C1 segment of cervical spinal cord (tissue), 14 donors: ENCODE results near the gene RTF2.
"Not testable (repeated sequence)": the region's sequence is repeated elsewhere in the genome, so short reads cannot be mapped to it uniquely, and the experiment has no call there.

Experiments used
- DNase-seq, 14 donors: peaks; one replicate each; lab custom pipeline; 2025; lab: John Stamatoyannopoulos, UW

RTF2 gene

GRCh38 chr20:56542489-56543030 lies 74.1 kb downstream of the RTF2 start:
- no peak for DNase-seq

DNA sequence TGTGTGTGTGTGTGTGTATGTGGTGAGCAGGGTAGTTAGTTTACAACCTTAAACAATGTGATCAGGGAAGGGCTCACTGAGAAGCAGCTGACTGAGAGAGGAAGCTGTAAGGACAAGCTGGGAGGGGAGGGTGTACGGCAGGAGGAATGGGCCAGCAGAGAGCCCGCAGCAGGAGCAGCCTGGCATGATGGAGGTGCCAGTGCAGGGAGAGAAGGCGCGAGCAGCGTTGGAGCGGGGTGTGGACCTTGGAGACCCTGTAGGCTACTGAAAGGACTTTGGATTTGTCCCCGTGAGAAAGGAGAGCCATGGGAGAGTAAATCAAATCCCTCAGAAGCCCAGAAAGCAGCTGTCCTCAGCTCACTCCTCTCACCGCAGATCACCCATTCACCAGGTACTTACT lies 83.1 kb downstream of the RTF2 start:
- DNase-seq: no peak

DNA sequence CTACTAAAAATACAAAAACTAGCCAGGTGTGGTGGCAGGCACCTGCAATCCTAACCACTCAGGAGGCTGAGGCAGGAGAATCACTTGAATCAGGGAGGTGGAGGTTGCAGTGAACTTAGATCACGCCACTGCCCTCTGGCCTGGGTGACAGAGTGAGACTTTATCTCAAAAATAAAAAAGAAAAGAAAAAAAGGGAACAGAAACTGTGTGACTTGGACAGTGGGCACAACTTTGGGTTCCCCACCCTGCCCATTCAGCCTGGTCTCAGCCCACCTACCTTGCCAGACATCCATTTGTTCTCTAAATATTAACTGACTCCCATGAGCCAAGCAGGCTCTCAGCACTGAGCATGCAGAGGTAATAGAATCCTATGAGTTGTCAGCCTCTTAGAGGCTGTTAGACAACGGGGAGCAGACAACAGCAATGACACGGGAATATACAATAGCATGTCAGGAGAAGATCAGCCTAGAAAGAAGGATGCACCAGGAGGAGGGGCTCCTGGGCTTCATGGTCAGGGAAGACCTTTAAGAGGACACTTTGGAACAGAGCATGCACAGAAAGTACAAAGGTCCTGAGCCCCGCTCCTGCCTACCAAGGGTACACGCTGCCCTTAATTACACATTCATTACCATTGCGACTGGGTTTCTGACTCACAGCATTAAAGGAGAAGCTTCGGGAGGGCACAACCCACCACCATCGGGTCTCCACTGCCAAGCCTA lies 84.6 kb downstream of the RTF2 start:
- DNase-seq: no peak

GRCh38 chr20:56554869-56555268 lies 86.4 kb downstream of the RTF2 start:
- peak in 4 of 14 donors; percentile 0 to 22 (median 5) for DNase-seq

DNA sequence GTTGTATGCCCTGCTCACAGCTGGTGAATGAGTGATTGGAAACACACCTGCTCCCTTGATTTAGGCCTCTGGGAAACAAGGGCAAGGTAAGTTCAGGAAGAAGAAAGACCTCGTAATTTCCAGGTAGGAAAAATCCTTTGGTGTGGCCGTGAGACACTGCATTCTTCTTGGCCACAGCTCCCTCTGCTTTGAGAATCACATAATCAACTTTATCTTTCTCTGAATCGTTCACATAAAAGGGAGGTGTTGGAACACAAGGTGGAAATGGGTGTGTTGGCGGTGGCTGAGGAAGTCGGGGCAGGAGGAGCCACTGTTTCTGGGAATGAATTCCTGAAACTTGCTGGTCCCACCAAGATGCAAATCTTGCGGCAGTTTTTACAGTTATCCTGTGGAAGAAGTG lies 90.5 kb downstream of the RTF2 start:
- DNase-seq: no peak

DNA sequence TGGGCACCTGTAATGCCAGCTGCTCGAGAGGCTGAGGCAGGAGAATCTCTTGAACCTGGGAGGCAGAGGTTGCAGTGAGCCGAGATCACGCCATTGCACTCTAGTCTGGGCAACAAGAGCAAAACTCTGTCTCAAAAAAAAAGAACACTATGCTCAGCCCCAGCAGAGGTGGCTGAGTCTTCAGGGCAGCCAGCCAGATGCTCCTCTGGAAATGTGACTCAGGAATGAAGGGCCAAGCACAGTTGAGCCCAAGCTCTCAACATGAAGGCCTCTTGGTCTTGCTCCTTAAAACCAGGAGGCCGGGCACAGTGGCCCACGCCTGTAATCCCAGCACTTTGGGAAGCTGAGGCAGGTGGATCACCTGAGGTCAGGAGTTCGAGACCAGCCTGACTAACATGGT lies 96.1 kb downstream of the RTF2 start:
- DNase-seq: not testable (repeated sequence)

GRCh38 chr20:56565511-56565910 lies 97.1 kb downstream of the RTF2 start:
- DNase-seq: no peak

GRCh38 chr20:56566621-56567020 lies 98.2 kb downstream of the RTF2 start:
- no peak for DNase-seq
